BLaER1 treated with 17β-estradiol and CSF1 and Interleukin-3, amounts not matched to agents 10 nM and 100 nM (cell line): ENCODE results near the gene NECTIN2.

ENCODE experiments used
- H3K27ac ChIP-seq, 11 experiments: shearing (Covaris generic); formaldehyde crosslinking; 2 replicates each; pipeline ENCODE4 v1.8.1; 2022
- H3K27me3 ChIP-seq, 11 experiments: shearing (Covaris generic); formaldehyde crosslinking; 2 replicates each; pipeline ENCODE4 v1.8.1; 2022
- H3K36me3 ChIP-seq, 11 experiments: shearing (Covaris generic); formaldehyde crosslinking; 2 replicates each; pipeline ENCODE4 v1.8.1; 2022
- H3K4me1 ChIP-seq, 10 experiments: shearing (Covaris generic); formaldehyde crosslinking; 2 replicates each; pipeline ENCODE4 v1.8.1; 2022
- H3K4me2 ChIP-seq, 11 experiments: shearing (Covaris generic); formaldehyde crosslinking; 2 replicates each; pipeline ENCODE4 v1.8.1; 2022
- H3K4me3 ChIP-seq, 10 experiments: shearing (Covaris generic); formaldehyde crosslinking; 2 replicates each; pipeline ENCODE4 v1.8.1; 2022
- H3K9ac ChIP-seq, 11 experiments: shearing (Covaris generic); formaldehyde crosslinking; 2 replicates each; pipeline ENCODE4 v1.8.1; 2022
- H3K9me3 ChIP-seq, 11 experiments: shearing (Covaris generic); formaldehyde crosslinking; replicated peaks in 1 of 11; 2 replicates each; pipeline ENCODE4 v1.8.1; 2022
- H4K20me1 ChIP-seq, 11 experiments: shearing (Covaris generic); formaldehyde crosslinking; 2 replicates each; pipeline ENCODE4 v1.8.1; 2022
- Cebpa-rat ChIP-seq, 11 experiments: shearing (Covaris generic); IDR thresholded peaks; 2 replicates each; pipeline ENCODE4 v1.8.1; 2022

NECTIN2 gene

DNA sequence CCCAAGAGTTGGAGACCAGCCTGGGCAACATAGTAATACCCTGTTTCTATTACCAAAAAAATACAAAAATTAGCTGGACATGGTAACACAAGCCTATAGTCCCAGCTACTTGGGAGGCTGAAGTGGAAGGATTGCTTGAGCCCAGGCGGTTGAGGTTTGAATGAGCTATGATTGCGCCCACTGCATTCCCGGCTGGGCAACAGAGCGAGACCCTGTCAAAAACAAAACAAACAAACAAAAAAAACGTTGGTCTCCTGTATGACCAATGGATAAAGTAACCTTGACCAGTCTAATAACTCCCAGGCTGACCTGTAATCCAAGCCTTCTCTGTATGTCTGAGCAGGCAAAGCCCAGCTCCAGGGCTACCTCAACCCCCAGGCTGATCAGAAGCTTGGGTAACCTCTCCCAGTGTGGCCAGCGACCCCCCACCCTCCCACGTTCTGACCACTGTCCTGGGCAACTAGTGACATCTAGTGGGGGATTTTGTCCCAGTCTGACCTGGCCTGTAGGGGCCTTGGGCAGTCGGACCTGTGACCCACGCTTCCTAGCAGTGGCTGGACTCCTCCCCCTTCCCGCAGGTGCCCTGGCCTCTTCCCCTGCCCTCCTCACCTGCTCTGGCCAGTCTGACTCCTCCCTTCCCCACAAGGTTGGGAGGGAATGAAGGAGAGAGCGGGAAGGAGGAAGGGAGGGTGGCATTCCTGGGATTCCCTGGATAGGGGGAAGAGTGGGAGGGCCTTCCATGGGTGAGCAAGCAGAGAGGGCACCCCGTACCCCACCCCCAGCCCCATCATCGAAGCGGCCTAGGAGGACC is 38.2 kb upstream of the NECTIN2 start:
- peak overlapping the region in 1 of 10 experiments; percentile 51; a peak in 1 of 20 replicates for H3K4me3 ChIP-seq
- H3K9ac ChIP-seq = peak overlapping the region in 2 of 11 experiments; percentile 21 to 80; a peak in 1 of 22 replicates
- H3K36me3 ChIP-seq = no peaks in the 10 kb centered on the region
- no peak for TF ChIP-seq Cebpa-rat (IDR thresholded peaks at IDR 0.05)
- H3K27me3 ChIP-seq = no peaks in the 10 kb centered on the region; a peak in 2 of 22 replicates
- H3K4me1 ChIP-seq = peaks cover 19 to 36% (median 30%) of the 10 kb centered on the region in 10 experiments
- no peaks in the 10 kb centered on the region for H4K20me1 ChIP-seq
- H3K9me3 ChIP-seq = no peaks in the 10 kb centered on the region
- H3K4me2 ChIP-seq = peak overlapping the region; percentile 94 to 100 (median 99); a peak in 18 of 22 replicates
- H3K27ac ChIP-seq = no peak overlapping the region

DNA sequence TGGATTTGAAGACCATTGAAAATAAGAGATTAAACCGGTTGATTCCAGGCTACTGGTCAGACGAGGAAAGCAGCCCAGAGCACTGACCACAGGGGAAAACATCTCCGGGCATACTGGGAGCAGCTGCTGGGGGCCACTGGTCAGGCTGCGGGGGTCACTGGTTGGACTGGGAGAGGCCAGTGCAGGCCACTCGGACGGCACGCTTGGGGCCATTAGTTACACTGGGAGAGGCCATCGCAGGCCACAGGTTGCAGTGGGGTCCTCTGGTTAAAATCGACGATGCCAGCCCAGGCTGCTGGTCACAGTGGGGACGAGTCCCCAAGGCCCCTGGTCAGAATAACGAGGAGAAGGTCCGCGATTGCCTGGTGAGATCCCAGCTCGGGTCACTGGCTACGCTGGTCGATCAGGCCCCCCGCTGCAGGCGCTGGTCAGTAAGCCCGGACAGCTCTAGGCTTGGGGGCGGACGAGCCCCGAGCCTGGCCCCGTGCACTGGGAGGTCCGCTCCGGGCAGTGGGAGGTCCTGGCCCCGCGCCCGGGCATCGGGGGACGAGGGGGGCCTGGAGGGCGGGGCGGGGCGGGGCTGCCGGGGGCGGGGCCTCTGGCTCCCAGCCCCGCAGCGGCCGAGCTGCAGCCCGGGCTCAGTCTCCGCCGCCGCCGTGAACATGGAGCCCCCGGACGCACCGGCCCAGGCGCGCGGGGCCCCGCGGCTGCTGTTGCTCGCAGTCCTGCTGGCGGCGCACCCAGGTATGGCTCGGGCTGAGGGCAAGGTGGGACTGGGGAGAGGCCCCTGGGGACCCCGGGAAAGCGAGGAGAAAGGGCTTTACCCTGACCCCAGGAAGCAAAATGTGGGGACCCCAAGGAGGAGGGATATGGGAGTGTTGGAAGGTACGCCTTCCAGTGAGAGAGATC is 37.4 kb upstream of the NECTIN2 start, which contains the start of gene BCAM:
TSS of gene BCAM (plus strand) at position 641 of the 909 bp plus-strand sequence. CDS start at position 663, 22 bp downstream.
- Histone ChIP-seq H3K27ac (peak within 1 kb of the TSS in 6 of 11 experiments; percentile 39 to 55 (median 50); a peak in 9 of 22 replicates), H3K4me3 (peak within 1 kb of the TSS; percentile 50 to 73 (median 60)), H3K4me2 (peak within 1 kb of the TSS; percentile 94 to 100 (median 99)), H3K4me1 (peaks cover 16 to 30% (median 24%) of the 10 kb centered on the region in 10 experiments), H4K20me1 (no peaks in the 10 kb centered on the region), H3K9me3 (no peaks in the 10 kb centered on the region), H3K9ac (peak within 1 kb of the TSS; percentile 40 to 80 (median 74); a peak in 21 of 22 replicates), H3K36me3 (no peaks in the 10 kb centered on the region; a peak in 2 of 22 replicates), H3K27me3 (no peaks in the 10 kb centered on the region; a peak in 2 of 22 replicates)
- TF ChIP-seq Cebpa-rat (IDR thresholded peaks at IDR 0.05) = no peak

DNA sequence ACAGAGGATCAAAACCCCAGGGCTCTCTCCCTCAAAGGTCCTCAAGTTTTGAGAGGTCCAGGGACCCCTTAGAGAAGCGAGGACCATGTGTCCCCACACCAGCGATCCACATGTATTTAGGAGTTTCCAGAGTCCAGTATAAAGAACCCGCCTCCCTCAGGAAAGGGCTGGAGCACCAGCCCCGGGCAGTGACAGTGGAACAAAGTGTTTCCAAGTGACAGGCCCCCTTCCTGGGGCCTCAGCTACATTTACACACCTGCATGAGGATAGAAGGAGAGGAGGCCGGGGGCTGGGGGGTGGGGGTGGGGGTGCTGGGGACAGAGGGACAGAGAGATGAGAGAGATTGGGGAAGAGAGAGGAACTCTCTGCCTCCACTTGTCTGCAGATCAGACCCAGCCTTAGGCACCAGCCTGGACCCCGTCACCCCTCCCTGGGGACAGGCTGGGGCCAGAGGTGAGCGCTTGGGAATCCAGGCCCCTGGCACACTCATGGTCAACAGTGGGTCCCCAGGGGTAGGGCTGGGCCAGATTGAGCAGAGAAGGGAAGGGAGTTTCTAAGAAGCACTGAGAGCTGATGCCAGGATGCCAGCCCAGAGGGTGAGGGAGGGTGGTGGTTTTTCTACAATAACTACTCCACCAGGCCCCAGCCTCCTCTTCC is 36.4 kb upstream of the NECTIN2 start:
- H3K9ac ChIP-seq = peak overlapping the region; percentile 36 to 80 (median 74); a peak in 18 of 22 replicates
- H3K36me3 ChIP-seq = no peaks in the 10 kb centered on the region; a peak in 2 of 22 replicates
- peak overlapping the region; percentile 50 to 73 (median 60); a peak in 18 of 20 replicates for H3K4me3 ChIP-seq
- H3K9me3 ChIP-seq = no peaks in the 10 kb centered on the region
- no peak for TF ChIP-seq Cebpa-rat (IDR thresholded peaks at IDR 0.05)
- H3K27me3 ChIP-seq = no peaks in the 10 kb centered on the region; a peak in 2 of 22 replicates
- 0 out of 22 replicates have a peak overlapping the region, but pooled peaks of 1 of the 11 experiments have one; percentile 45 for H3K27ac ChIP-seq
- H3K4me1 ChIP-seq = peaks cover 20 to 30% (median 24%) of the 10 kb centered on the region in 10 experiments
- peak overlapping the region; percentile 94 to 100 (median 99) for H3K4me2 ChIP-seq
- H4K20me1 ChIP-seq = no peaks in the 10 kb centered on the region

DNA sequence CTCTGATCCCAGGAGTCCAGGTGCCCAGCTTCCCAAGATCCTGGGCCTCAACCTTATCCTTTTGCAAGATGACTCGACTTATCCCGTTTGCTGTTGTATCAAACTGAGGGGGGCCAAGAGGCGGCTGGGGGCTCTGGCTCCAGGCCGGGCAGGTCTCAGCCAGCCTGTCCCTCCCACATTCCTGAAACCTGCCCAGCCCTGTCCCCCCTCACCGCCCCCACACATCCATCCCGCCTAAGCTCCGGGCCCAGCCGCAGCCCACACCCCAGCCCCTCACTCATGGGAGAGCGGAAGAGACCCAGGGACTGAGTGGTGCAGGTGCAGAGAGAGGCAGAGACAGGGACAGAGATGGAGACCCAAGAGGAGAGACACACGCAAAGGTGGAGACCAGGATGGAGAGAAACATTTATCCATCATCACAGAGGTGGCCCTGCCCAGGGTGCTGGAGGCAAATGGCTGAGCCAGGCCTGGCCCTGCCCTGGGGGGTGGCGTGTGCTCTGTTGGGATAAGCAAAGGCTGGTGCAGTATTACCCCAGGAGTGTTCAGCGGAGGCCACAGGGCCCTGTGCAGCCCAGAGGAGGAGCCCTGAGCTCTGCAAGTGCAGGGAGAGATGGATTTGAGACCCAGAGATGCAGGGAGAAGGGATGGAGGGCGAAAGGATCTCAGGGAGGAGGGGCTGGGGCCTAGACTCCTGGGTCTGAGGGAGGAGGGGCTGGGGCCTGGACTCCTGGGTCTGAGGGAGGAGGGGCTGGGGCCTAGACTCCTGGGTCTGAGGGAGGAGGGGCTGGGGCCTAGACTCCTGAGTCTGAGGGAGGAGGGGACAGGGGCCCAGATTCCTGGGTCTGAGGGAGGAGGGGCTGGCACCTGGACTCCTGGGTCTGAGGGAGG is 35.6 kb upstream of the NECTIN2 start:
- no peaks in the 10 kb centered on the region for H4K20me1 ChIP-seq
- peaks cover 20 to 30% (median 24%) of the 10 kb centered on the region in 10 experiments for H3K4me1 ChIP-seq
- no peak overlapping the region for H3K4me3 ChIP-seq
- no peaks in the 10 kb centered on the region; a peak in 2 of 22 replicates for H3K36me3 ChIP-seq
- H3K27ac ChIP-seq = no peak overlapping the region
- H3K9me3 ChIP-seq = no peaks in the 10 kb centered on the region
- H3K27me3 ChIP-seq = no peaks in the 10 kb centered on the region; a peak in 2 of 22 replicates
- TF ChIP-seq Cebpa-rat (IDR thresholded peaks at IDR 0.05) = no peak
- peak overlapping the region in 3 of 11 experiments; percentile 4 to 37 (median 12); a peak in 1 of 22 replicates for H3K9ac ChIP-seq
- H3K4me2 ChIP-seq = peak overlapping the region in 8 of 11 experiments; percentile 11 to 99 (median 38); a peak in 7 of 22 replicates

DNA sequence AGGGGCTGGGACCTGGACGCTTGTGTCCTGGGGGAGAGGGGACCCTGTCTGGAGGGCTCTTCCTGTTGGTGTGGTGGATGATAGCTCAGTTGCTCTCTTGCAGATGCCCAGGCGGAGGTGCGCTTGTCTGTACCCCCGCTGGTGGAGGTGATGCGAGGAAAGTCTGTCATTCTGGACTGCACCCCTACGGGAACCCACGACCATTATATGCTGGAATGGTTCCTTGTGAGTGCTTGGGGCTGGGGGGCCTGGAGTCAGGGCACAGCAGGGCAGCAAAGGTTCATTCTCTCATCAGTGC is 35.0 kb upstream of the NECTIN2 start:
- no peak overlapping the region for H3K4me2 ChIP-seq
- no peak overlapping the region for H3K4me3 ChIP-seq
- TF ChIP-seq Cebpa-rat (IDR thresholded peaks at IDR 0.05) = no peak
- H3K27me3 ChIP-seq = no peaks in the 10 kb centered on the region; a peak in 2 of 22 replicates
- peaks cover 20 to 30% (median 24%) of the 10 kb centered on the region in 10 experiments for H3K4me1 ChIP-seq
- no peaks in the 10 kb centered on the region for H4K20me1 ChIP-seq
- H3K9ac ChIP-seq = no peak overlapping the region
- H3K9me3 ChIP-seq = no peaks in the 10 kb centered on the region
- H3K27ac ChIP-seq = no peak overlapping the region
- H3K36me3 ChIP-seq = no peaks in the 10 kb centered on the region; a peak in 2 of 22 replicates

DNA sequence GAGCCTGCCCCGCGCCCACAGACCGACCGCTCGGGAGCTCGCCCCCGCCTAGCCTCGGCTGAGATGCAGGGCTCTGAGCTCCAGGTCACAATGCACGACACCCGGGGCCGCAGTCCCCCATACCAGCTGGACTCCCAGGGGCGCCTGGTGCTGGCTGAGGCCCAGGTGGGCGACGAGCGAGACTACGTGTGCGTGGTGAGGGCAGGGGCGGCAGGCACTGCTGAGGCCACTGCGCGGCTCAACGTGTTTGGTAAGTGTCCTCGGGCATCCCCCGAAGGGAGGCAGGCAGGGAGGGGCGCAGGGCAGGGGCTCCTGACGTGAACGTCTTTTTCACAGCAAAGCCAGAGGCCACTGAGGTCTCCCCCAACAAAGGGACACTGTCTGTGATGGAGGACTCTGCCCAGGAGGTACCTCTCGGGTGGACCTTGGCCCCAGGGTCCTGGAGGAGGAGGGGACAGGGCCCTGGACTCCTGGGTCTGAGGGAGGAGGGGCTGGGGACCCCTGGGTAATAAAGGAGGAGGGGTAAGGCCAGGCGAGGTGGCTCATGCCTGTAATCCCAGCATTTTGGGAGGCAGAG is 33.9 kb upstream of the NECTIN2 start:
- Histone ChIP-seq H3K27me3 (no peaks in the 10 kb centered on the region; a peak in 2 of 22 replicates), H3K4me2 (no peak overlapping the region), H4K20me1 (no peaks in the 10 kb centered on the region), H3K36me3 (no peaks in the 10 kb centered on the region; a peak in 2 of 22 replicates), H3K9me3 (no peaks in the 10 kb centered on the region), H3K4me3 (no peak overlapping the region), H3K27ac (no peak overlapping the region), H3K9ac (no peak overlapping the region), H3K4me1 (peaks cover 20 to 30% (median 24%) of the 10 kb centered on the region in 10 experiments)
- TF ChIP-seq Cebpa-rat (IDR thresholded peaks at IDR 0.05) = no peak

DNA sequence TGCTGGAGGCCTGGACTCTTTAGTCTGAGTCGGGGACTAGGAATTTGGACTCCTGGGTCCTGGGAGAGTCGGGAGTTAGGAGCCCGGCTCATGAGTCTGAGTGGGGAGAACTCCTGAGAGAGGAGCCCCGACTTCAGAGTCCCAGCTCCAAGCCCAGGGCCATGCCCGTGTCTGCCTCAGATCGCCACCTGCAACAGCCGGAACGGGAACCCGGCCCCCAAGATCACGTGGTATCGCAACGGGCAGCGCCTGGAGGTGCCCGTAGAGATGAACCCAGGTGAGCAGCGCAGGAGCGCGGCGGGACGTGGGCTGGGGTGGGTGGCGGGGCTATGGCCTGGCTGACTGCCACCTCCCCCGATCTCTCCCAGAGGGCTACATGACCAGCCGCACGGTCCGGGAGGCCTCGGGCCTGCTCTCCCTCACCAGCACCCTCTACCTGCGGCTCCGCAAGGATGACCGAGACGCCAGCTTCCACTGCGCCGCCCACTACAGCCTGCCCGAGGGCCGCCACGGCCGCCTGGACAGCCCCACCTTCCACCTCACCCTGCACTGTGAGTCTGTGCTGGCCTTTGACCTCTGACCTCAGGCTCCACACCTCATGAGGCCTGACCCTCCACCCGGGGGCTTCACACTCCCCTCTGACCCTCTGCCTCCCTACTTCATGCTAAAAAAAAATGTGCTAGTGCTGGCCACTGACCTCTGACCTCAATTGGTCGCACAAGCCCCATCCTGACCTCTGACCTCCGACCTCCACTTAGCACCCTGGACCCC is 32.8 kb upstream of the NECTIN2 start:
- Histone ChIP-seq H3K9me3 (no peaks in the 10 kb centered on the region), H4K20me1 (no peaks in the 10 kb centered on the region), H3K4me3 (no peak overlapping the region), H3K4me1 (peaks cover 12 to 21% (median 17%) of the 10 kb centered on the region in 10 experiments), H3K4me2 (no peak overlapping the region), H3K27me3 (no peaks in the 10 kb centered on the region; a peak in 2 of 22 replicates), H3K27ac (no peak overlapping the region), H3K36me3 (no peaks in the 10 kb centered on the region; a peak in 2 of 22 replicates), H3K9ac (no peak overlapping the region)
- no peak for TF ChIP-seq Cebpa-rat (IDR thresholded peaks at IDR 0.05)
